Fibroblast of lung (primary cell): Measurements from ENCODE around the gene SYT8.

Source experiments
- CTCF ChIP-seq, 2 donors: IDR thresholded peaks in 1 of 2; conservative IDR thresholded peaks in 1 of 2; 1 replicate in 1 of 2; 2 replicates in 1 of 2; pipeline ENCODE4 v1.5.1; 2011 to 2012; ENCODE audit warnings: low read length in 2 of 2, control low read depth in 1 of 2, inconsistent platforms in 1 of 2, low read depth in 1 of 2, mild to moderate bottlenecking in 1 of 2
- EZH2 ChIP-seq: IDR thresholded peaks from 2 replicates; pipeline ENCODE4 v1.5.1; 2012; ENCODE audit warnings: low read length, control low read depth, mild to moderate bottlenecking; ENCODE audit errors: missing control alignments

- TF ChIP-seq CTCF (conservative IDR thresholded peaks at IDR 0.05 in 1 of 2, IDR thresholded peaks at IDR 0.05 in 1 of 2; ENCODE audit: low read depth in 1 of 2, low read length in 2 of 2), result no peak
- TF ChIP-seq EZH2, result no peak
Observed at GRCh38 chr11:1796413-1797011, 38.3 kb upstream of the SYT8 start.
